ENCODE measurements around the gene ORAI3. TPM values are rescaled to one million over a fixed set of nuclear protein-coding genes. Genes with fewer than 3 reads are reported as not detected.

The ORAI3 gene
- total and polyA plus RNA-seq, 2 of the 13 experiments (the other 11 are each of a cell fraction or from before 2014, with no cell fraction given), result 11.4 to 32.0 TPM

DNA sequence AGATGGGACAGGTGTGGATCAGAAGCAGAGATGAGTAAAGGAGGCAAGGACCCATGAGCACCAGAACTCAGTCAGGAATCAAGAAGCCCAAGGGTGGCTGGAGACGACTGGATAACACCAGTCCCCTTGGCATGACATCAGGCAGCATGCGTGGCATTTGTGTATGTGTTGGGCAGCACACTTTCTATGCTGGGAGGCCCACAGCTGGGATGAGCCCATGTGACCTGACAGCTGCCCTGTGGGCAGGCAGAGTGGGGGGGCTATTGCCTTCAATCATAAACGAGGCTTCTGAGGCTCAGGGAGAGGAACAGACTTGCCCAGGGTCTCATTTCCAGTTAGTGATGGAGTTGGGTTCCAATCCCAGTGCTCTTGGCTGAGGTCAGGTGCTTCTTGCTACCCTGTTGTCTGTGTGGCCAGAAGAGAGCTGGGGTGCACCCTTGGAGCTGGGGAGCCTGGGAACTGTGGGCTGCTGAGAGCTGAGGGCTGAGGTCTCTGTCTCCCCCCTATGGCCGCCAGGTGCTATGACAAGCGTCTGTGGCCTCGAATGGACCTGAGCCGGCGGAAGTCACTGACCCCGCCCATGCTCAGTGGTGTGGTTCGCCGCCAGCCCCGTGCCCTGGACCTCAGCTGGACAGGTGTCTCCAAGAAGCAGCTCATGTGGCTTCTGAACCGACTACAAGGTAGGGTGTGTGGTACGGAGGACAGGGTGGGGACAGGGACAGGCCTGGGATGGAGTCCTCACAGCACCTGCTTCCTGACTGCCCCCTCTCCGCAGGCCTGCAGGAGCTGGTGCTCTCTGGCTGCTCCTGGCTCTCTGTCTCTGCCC lies 7.1 kb upstream of the ORAI3 start (continued):
- TF ChIP-seq, protein P1, sequence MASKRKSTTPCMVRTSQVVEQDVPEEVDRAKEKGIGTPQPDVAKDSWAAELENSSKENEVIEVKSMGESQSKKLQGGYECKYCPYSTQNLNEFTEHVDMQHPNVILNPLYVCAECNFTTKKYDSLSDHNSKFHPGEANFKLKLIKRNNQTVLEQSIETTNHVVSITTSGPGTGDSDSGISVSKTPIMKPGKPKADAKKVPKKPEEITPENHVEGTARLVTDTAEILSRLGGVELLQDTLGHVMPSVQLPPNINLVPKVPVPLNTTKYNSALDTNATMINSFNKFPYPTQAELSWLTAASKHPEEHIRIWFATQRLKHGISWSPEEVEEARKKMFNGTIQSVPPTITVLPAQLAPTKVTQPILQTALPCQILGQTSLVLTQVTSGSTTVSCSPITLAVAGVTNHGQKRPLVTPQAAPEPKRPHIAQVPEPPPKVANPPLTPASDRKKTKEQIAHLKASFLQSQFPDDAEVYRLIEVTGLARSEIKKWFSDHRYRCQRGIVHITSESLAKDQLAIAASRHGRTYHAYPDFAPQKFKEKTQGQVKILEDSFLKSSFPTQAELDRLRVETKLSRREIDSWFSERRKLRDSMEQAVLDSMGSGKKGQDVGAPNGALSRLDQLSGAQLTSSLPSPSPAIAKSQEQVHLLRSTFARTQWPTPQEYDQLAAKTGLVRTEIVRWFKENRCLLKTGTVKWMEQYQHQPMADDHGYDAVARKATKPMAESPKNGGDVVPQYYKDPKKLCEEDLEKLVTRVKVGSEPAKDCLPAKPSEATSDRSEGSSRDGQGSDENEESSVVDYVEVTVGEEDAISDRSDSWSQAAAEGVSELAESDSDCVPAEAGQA (IDR thresholded peaks at IDR 0.05; ENCODE audit: low read depth), result no peak
- TF ChIP-seq, protein P1 (CRISPR knock-in tag; IDR thresholded peaks at IDR 0.05; ENCODE audit: borderline replicate concordance), result no peak
- TF ChIP-seq FOXP1 (IDR thresholded peaks at IDR 0.05) (no peak), FOXP1 (CRISPR knock-in tag; IDR thresholded peaks at IDR 0.05) (no peak; the same call in 1 of the 2 replicates), ZC3H4 (CRISPR knock-in tag; IDR thresholded peaks at IDR 0.05; ENCODE audit: borderline replicate concordance) (no peak), ZFYVE20 (CRISPR knock-in tag; IDR thresholded peaks at IDR 0.05; ENCODE audit: borderline replicate concordance, low read depth) (no peak), ZNF768 (CRISPR knock-in tag; IDR thresholded peaks at IDR 0.05) (peak; percentile 57; the same call in 1 of the 2 replicates), FOSL2 (CRISPR knock-in tag; IDR thresholded peaks at IDR 0.05) (peak; percentile 51), ZNF44 (CRISPR knock-in tag; IDR thresholded peaks at IDR 0.05) (no peak), ZNF557 (CRISPR knock-in tag; IDR thresholded peaks at IDR 0.05) (no peak), PBX2 (CRISPR knock-in tag; IDR thresholded peaks at IDR 0.05) (no peak), ZNF674 (CRISPR knock-in tag; IDR thresholded peaks at IDR 0.05; ENCODE audit: low read depth) (no peak), MIER2 (CRISPR knock-in tag; IDR thresholded peaks at IDR 0.05) (no peak), MIER3 (CRISPR knock-in tag; IDR thresholded peaks at IDR 0.05; ENCODE audit: borderline replicate concordance) (no peak), RARG (CRISPR knock-in tag; IDR thresholded peaks at IDR 0.05; ENCODE audit: low read depth) (no peak), ZNF749 (CRISPR knock-in tag; IDR thresholded peaks at IDR 0.05; ENCODE audit: borderline replicate concordance) (no peak), ZSCAN12 (CRISPR knock-in tag; IDR thresholded peaks at IDR 0.05) (no peak), SCMH1 (CRISPR knock-in tag; IDR thresholded peaks at IDR 0.05; ENCODE audit: borderline replicate concordance) (no peak), ZNF331 (CRISPR knock-in tag; IDR thresholded peaks at IDR 0.05) (peak; percentile 24; the same call in 1 of the 2 replicates), EED (CRISPR knock-in tag; IDR thresholded peaks at IDR 0.05) (no peak), ZNF615 (CRISPR knock-in tag; IDR thresholded peaks at IDR 0.05; ENCODE audit: borderline replicate concordance) (no peak), RAD51 (IDR thresholded peaks at IDR 0.05; ENCODE audit: borderline replicate concordance) (no peak), NCOA2 (CRISPR knock-in tag; IDR thresholded peaks at IDR 0.05) (no peak), GTF3A (CRISPR knock-in tag; conservative IDR thresholded peaks at IDR 0.05) (no peak)
